Chondrocyte (in vitro differentiated cells): Measurements from ENCODE around the gene CLMN. TPM values are rescaled to one million over a fixed set of nuclear protein-coding genes. Genes with fewer than 3 reads are reported as not detected.
"Not testable (repeated sequence)": the region's sequence is repeated elsewhere in the genome, so short reads cannot be mapped to it uniquely, and the experiment has no call there.

Experiments used
- DNase-seq: peaks from one replicate; pipeline ENCODE4 v3.0.0; 2021; ENCODE audit warnings: mixed read lengths, low spot score
- H3K27ac Mint-ChIP-seq: one replicate; pipeline ENCODE4 v1.8.0; 2021; ENCODE audit warnings: mild to moderate bottlenecking, moderate library complexity, mixed read lengths; ENCODE audit not compliant: unreplicated experiment
- H3K27me3 Mint-ChIP-seq: 2 replicates; pipeline ENCODE4 v1.8.0; 2021; ENCODE audit warnings: low read depth, mixed read lengths
- H3K36me3 Mint-ChIP-seq: 2 replicates; pipeline ENCODE4 v1.8.0; 2021; ENCODE audit warnings: low read depth, mixed read lengths
- H3K4me1 Mint-ChIP-seq: 2 replicates; pipeline ENCODE4 v1.8.0; 2021; ENCODE audit warnings: low read depth, mild to moderate bottlenecking, mixed read lengths
- H3K4me3 Mint-ChIP-seq: one replicate; pipeline ENCODE4 v1.8.0; 2021; ENCODE audit warnings: mild to moderate bottlenecking, moderate library complexity, mixed read lengths; ENCODE audit not compliant: unreplicated experiment
- H3K9me3 Mint-ChIP-seq: 2 replicates; pipeline ENCODE4 v1.8.0; 2021; ENCODE audit warnings: low read depth, mixed read lengths
- CTCF ChIP-seq: fragments of 200-600 bp; sonication (generic); IDR thresholded peaks from 2 replicates; pipeline ENCODE4 v1.5.0; 2021; ENCODE audit warnings: antibody characterized with exemption, mild to moderate bottlenecking, moderate library complexity
- total RNA-seq: library from RNA; stranded (reverse); gene quantifications from 3 replicates; pipeline ENCODE4 v1.2.1, GENCODE V29; 2021

CLMN gene
- total RNA-seq, 1 donor from 2014 or later = 7.3 TPM

- H3K36me3 Mint-ChIP-seq = no peaks in the 10 kb centered on the region
- H3K27me3 Mint-ChIP-seq = no peaks in the 10 kb centered on the region
- no peak for TF ChIP-seq CTCF
- no peak overlapping the region for H3K27ac Mint-ChIP-seq
- H3K4me3 Mint-ChIP-seq = no peak overlapping the region
- peaks cover 9% of the 10 kb centered on the region for H3K9me3 Mint-ChIP-seq
- H3K4me1 Mint-ChIP-seq = peaks cover 63% of the 10 kb centered on the region
- no peak for DNase-seq
Measured at GRCh38 chr14:95142208-95142607, 177.5 kb downstream of the CLMN start.

GRCh38 chr14:95141684-95142083, 178.0 kb downstream of the CLMN start:
- TF ChIP-seq CTCF = no peak
- Mint-ChIP-seq H3K36me3 (no peaks in the 10 kb centered on the region), H3K27me3 (no peaks in the 10 kb centered on the region), H3K4me3 (no peak overlapping the region), H3K27ac (no peak overlapping the region), H3K4me1 (peaks cover 61% of the 10 kb centered on the region), H3K9me3 (peaks cover 9% of the 10 kb centered on the region)
- DNase-seq = no peak

- H3K36me3 Mint-ChIP-seq = no peaks in the 10 kb centered on the region
- H3K27ac Mint-ChIP-seq = no peak overlapping the region
- no peak for TF ChIP-seq CTCF
- H3K4me3 Mint-ChIP-seq = no peak overlapping the region
- peaks cover 7% of the 10 kb centered on the region for H3K9me3 Mint-ChIP-seq
- no peak for DNase-seq
- H3K4me1 Mint-ChIP-seq = peaks cover 53% of the 10 kb centered on the region
- no peaks in the 10 kb centered on the region for H3K27me3 Mint-ChIP-seq
Measured at GRCh38 chr14:95140060-95140858, 179.4 kb downstream of the CLMN start.

- no peak overlapping the region for H3K27ac Mint-ChIP-seq
- H3K27me3 Mint-ChIP-seq = no peaks in the 10 kb centered on the region
- no peak for TF ChIP-seq CTCF
- H3K4me3 Mint-ChIP-seq = no peak overlapping the region
- no peak for DNase-seq
- H3K4me1 Mint-ChIP-seq = peaks cover 53% of the 10 kb centered on the region
- H3K36me3 Mint-ChIP-seq = no peaks in the 10 kb centered on the region
- no peaks in the 10 kb centered on the region for H3K9me3 Mint-ChIP-seq
Measured at GRCh38 chr14:95138876-95139275, 180.8 kb downstream of the CLMN start.

- Mint-ChIP-seq H3K27ac (peak overlapping the region; percentile 49), H3K4me1 (peaks cover 49% of the 10 kb centered on the region)
- not testable (repeated sequence) for H3K9me3 Mint-ChIP-seq, H3K4me3 Mint-ChIP-seq, DNase-seq, H3K36me3 Mint-ChIP-seq, H3K27me3 Mint-ChIP-seq
Measured at GRCh38 chr14:95138455-95138854, 181.3 kb downstream of the CLMN start.

- H3K4me3 Mint-ChIP-seq = no peak overlapping the region
- peaks cover 48% of the 10 kb centered on the region for H3K4me1 Mint-ChIP-seq
- peaks cover 2% of the 10 kb centered on the region for H3K36me3 Mint-ChIP-seq
- H3K27ac Mint-ChIP-seq = no peak overlapping the region
- H3K9me3 Mint-ChIP-seq = no peaks in the 10 kb centered on the region
- no peaks in the 10 kb centered on the region for H3K27me3 Mint-ChIP-seq
- TF ChIP-seq CTCF = no peak
- DNase-seq = no peak
Measured at GRCh38 chr14:95137804-95138167, 181.9 kb downstream of the CLMN start.
